HuH-7.5 (cell line): ENCODE measurements around the gene TMEM255B.
"Not testable (repeated sequence)": the region's sequence is repeated elsewhere in the genome, so short reads cannot be mapped to it uniquely, and the experiment has no call there.

ENCODE experiments used
- DNase-seq: peaks from one replicate; pipeline ENCODE4 v3.0.0; 2011; ENCODE audit warnings: low spot score

TMEM255B gene

DNA sequence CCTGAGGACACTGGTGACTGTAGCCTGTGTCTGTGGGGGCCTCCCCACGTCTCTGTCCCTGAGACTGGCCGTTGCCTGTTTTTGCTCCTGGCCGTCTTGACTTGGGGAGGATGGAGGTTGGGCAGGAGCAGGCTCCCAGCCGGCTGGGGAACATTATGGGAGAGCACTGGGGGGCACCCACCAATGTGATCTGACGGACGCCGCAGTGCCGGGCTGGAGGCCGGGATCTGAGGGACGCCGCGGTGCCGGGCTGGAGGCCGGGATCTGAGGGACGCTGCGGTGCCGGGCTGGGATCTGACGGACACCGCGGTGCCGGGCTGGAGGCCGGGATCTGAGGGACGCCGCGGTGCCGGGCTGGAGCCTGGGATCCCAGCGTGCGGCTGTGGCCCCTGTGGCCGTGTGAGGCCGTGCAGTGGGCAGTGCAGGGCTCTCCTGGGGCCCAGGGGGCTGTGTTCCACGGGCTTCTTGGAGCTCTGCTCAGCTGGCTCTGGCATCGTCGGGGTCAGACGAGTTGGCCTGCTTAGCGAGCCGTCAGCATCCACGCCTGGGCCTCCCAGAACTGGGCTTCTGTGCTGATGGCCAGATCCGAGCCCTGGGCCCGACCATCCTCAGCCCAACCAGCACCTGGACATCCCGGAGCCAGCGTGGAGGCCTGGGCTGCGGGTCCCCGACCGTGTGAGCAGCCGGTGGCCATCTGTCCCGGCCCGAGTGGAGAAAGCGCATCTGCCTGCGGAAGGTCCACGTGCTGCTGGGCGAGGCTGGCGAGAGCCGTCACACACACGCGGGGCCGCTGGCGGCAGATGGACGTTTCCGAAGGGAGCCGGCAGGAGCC is 59.0 kb downstream of the TMEM255B start:
- DNase-seq = no peak

DNA sequence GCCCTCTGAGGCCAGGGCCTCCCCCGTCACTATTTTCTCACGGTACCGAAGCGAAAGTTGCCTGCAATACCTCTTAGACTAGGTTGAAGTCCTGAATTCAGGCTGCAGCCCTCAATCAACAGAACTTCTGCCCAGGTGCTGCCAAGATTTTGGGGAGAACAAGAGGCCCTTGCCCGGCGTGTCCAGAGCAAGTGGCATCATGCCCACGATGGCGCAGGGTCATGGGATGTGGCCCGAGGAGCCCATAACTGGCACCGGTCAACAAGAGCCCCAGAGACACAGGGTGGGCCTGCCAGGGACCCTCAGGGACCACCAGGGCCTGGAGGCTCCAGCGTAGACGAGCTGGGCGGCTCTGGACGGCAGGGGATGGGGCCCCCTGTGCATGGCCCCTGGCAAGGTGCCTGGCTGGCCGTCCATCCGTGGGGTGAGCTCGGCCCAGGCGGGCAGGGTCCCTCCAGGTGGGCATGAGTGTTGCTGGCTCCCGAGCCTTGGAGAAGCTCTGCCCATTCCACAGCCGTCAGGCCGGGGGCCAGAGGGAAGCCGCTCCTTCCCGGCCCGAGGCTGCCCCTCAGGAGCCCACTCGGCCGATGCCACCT is 59.8 kb downstream of the TMEM255B start:
- no peak for DNase-seq

DNA sequence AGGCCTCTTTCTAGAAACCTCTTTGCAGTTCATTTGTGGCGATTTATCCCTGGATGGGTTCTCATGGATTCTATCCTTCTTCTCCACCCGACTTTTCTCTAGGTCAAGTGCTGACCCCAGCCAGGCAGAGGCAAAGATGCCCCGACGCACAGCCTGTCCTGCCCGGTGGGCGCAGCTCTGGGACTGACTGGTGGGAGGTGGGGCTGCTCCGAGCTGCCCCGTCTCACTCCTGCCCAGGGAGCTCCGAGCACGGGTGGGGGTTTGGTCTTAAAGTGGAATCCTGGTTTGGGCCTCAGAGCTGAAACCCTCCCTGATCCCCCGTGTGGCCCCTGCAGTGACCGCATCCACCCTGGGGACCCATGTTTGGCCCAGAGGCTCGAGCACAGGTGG is 60.3 kb downstream of the TMEM255B start:
- DNase-seq = no peak

DNA sequence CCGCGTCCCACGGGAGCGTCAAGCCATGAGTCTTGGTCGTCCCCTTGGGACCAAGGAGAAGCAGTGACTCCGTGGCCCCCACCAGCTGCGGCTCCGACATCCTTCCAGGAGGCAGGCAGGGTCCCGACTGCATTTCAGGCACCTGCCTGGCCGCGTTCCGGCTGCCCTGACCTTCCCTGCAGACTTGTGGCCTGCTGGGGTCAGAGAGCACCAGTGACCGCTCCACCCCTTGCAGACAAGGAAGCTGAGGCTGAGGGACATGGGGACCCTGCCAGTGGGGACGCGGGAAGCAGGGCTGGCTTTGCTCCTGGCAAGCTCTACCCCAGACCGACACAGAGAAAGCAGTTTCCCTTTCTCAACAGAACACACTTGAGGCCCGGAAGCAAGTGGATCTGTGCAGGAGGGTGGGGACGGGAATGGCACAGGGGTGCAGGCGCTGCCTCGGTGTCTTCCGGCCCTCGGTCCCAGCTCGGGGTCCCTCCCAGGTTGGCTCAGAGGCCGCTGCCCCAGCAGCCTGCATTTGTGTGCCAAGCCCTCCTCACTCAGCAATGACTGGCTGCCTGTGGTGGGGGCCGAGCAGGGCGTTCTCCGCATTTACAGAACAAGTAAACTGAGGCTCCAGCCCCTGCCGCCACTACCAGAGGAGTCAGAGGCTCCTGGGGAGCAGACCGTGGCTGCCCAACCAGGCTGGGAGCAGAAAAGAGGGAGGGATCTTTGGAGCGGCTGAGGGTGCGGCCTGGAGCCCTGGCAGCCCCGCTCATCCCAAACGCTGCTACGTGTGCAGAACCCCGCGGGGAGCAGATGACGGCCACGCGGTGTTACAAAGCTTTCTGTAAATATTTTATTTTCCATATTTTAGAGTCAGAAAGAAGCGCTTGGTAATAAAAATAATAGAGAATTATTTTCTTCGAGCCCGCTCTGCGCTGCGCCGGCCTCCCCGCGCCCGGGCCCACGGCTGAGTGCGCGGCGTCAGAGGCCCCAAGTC is 61.0 kb downstream of the TMEM255B start:
- DNase-seq = no peak

DNA sequence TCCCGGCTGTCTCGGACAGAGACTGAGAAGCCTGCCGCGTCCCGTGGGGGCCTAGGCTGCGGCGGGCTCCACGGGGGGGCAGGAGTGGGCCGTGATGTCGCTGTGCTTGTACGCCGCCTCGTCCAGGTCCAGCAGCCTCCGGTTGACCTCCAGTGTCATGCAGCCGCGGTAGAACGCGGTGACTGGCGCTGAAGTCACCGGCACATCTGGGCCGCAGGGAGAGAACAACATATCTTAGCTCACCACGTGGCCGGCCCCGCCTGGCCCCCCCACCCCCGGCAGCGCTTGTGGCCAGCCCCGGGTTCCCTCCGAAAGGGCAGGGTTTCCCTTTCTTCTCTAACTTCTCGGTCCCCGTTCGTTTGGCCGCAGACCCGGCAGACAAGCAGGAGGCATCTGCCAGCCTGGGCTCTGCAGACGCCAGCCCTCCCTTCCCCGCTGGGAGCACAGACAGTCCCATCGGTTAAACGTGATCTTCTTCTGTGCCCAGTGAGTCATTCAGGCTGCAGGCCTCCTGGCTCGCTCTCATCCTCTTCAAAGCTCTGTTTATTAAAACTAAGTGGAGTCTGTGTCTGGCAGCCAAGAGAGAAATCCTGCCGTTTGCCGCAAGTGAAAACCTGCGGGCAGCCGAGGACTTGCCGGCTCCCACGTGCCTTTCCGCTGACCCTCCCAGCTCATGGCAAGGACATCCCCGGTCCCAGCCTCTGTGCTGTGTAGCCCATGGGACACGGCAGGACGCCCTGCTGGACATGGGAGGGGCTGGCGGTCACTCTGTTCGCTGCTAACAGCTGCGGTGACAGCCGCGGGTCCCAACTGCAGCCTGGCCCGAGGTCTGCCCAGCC is 62.0 kb downstream of the TMEM255B start:
- no peak for DNase-seq

DNA sequence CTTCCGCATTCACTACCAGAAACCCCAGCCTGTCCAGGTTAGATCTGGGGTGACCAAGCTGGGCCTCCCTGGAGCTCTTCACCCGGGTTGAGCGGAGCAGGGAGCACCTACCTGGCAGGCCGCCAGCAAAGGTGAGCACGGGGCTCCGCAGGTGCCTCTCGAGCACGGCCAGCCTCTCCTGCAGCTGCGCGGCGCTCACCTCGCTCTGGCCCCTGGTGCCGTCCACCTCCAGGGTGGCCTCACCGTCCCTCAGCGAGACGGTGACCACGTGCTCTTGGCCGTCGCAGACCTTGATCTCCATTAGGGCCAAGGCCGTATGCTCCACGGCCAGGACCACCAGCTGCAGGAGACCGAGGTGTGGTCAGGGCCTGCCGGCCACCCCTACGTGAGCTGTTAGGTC is 62.8 kb downstream of the TMEM255B start:
- DNase-seq = no peak

DNA sequence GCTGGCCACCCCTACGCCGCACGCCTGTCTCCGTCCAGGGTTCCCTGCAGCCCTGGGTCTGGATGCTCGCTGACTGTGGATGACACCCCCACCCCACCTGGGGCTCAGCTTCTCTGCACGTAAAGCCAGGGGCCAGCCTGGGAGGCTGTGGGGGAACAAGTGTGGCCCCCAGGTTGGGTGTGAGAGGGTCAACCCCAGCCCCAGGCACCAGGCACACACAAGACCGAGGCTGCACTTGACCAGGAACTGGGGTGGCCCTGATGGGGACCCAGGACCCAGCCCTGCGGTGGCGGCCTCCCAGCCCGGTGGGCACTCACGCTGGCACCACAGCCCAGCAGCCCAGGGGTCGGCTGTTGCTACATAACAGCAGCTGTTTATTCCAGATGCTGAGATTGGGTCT is 63.2 kb downstream of the TMEM255B start:
- DNase-seq = no peak

DNA sequence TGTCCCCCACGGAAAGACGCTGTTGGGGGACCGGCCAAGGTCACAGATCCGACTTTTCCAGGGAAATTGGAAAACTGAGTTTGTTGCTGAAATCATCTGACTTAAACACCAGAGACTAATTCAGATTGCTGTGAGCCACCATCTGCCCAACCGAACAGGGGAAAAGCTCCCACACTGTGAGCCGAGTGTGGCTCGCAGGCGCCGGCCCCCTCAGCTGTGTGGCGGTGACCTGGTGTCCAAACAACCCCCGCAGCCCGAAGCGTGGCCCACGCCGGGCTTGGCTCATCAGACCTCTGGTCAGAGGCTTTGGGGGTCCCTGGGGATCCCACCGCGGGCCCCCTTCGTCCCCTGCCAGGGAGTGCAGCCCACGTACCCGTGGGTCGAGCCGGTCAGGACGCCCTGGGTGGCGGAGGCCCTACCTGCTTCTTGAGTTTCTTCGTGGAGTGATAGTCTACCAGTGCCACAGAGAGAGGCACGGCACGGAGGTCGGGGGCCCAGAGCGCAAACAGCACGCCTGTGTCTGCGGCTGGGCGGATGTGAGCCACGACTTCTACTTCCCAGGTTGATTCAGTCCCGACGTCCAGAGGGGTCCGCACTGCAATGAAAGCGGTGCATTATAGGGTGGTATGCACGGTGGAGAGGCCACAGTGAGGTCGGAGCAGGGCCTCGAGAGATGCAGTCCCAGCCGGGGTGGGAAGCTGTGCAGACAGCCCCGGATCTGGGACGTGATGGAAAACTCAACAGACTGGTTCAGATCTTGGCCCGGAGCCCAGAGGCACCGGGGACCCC is 64.1 kb downstream of the TMEM255B start:
- no peak for DNase-seq

DNA sequence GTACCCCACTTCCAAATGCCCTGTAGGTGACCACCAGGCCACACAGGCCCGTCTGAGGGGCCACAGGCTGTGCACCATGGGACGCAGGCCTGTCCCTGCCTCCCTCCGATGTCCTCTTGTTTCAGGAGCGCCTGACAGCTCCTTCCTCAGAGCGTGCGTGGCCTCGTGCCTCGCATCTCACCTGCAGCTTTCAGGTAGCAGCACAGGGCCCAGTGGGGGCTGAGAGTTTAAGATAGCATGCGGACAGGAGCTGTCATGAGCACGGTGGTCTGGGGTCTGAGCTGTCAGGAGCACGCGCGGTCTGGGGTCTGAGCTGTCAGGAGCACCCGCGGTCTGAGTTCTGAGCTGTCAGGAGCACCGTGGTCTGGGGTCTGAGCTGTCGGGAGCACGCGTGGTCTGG is 64.7 kb downstream of the TMEM255B start:
- no peak for DNase-seq

DNA sequence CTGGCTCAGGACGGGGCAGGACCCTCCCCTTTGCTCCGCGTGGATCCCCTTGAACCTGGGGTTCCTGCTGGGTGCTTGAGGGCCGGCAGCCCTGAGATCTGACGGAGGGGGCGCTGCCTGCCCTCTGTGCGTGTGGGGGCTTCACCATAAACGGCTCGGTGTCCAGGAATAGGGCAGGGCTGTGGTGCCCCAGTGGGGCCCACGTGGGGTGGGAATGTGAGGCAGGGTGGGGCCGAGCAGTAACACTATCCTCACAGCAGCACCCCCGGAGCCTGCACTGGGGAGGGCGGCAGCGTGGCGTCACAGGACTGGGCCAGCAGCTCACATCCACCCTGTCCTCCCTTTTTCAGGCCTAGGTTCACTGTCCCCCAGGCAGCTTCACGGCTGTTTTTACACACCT is 66.8 kb downstream of the TMEM255B start:
- DNase-seq = no peak

DNA sequence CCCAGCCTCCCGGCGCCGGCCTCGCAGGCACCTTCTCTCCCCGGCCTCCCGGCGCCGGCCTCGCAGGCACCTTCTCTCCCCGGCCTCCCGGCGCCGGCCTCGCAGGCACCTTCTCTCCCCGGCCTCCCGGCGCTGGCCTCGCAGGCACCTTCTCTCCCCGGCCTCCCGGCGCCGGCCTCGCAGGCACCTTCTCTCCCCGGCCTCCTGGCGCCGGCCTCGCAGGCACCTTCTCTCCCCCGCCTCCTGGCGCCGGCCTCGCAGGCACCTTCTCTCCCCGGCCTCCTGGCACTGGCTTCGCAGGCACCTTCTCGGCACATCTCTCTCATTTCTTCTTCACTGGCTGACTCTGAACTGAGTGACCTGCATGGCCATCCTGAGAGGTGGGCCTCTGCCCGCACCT is 67.4 kb downstream of the TMEM255B start:
- DNase-seq = not testable (repeated sequence)

DNA sequence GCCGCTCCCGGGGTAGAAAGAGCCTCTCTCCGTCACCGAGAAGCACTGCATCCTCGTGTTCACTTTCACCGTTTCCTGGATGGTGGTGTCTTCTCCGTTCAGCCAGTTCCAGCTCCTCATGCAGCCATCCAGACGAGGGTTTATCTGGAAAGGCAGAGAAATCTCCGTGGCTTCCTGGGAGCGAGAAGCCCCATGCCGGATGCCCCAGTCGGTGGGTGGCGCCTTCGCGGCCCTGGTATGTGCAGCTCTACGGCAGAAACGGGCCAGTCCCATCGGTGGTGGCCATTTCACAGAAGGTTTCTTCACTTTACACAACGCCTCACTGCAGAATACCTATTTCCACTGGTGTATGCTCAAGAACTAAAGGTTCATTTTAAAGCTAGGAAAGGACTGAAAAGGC is 68.0 kb downstream of the TMEM255B start:
- no peak for DNase-seq

DNA sequence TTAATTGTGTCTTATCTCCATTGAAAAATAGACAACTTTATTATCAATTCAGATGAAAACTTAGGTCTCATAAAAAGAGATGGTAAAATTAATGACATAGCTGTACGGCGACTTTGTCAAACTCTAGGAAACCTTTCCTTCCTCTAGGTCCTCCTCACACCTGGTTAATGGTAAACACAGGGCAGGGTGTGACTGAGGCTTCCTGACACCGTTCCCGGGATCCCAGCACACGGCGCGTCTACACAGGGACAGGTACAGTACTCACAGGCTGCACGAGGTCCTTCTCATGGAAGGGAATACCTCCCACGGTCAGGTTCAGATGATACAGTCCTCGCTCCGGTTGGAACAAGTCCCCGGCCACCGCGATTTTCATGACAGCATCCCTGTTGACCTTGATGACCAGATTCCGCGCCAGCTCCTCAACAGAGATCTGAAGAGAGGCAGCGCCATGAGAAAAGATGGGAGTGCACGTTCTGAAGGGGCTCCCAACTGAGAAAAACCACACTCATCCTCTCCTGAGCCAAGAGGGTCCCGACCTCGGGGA is 69.3 kb downstream of the TMEM255B start:
- no peak for DNase-seq

DNA sequence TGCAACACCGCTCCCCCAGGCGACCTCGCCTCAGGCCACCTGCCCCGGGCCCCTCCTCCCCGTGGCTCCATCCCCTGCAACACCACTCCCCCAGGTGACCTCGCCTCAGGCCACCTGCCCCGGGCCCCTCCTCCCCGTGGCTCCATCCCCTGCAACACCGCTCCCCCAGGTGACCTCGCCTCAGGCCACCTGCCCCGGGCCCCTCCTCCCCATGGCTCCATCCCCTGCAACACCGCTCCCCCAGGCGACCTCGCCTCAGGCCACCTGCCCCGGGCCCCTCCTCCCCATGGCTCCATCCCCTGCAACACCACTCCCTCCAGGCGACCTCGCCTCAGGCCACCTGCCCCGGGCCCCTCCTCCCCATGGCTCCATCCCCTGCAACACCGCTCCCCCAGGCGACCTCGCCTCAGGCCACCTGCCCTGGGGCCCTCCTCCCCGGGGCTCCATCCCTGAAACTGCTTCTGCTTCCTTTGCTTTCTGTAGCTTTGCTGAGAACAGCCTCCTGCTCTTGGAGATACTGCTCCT is 71.5 kb downstream of the TMEM255B start:
- not testable (repeated sequence) for DNase-seq

DNA sequence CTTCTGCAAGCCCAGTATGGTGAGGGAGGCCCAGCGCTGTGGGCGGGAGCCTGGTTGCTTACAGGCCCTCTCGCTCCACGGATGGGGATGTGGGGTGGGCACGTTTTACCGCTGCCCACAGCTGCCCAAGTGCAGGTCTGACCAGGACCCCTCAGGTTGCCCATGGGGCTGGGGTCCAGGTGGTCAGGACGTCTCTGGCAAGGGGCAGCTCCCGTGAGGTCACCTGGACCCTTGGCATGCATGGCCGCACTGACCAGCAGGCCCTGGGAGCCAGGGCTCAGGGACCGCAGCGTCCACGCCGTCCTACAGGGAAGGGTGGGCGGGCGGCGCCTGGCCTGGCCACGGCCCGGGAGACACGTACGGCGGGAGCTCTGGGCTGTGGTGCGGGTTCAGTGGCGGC is 72.0 kb downstream of the TMEM255B start:
- DNase-seq = no peak

DNA sequence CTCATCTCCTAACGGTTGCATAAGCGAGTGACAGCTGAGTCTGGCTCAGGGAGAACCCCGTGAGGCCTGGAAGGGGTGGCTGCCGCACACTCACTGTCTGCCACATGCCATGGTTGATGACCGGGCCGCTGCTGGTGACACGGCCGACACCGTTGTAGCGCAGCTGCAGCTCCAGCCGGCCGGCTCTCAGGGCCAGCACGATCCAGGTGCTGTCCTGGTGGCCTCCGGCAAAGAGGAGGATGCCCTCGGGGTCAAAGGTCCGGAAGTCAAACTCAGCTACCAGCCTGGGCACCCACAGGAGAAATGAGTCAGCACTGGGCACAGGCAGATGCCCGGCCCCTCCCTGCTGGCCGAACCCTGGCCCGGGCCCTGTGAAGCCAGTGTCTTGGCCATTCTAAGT is 73.2 kb downstream of the TMEM255B start:
- no peak for DNase-seq

DNA sequence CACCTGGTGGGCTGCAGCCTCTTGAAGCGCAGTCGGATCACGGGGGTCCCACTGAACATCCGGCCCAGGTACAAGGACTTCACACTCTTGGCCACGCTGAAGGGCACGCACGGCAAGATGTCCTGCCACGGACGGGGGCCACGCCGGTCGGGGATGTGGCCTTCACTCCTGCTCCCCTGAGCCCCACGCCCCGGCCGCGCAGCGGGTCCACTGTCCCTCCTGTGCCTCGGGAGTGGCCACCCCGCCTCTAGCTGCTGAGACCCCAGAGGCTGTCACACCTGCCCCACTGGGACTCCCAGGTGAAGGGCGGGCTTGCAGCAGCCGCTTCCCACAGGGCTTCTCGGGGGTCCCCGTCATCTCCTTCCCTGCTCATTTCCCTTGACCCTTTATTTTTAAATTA is 73.6 kb downstream of the TMEM255B start:
- DNase-seq = no peak

DNA sequence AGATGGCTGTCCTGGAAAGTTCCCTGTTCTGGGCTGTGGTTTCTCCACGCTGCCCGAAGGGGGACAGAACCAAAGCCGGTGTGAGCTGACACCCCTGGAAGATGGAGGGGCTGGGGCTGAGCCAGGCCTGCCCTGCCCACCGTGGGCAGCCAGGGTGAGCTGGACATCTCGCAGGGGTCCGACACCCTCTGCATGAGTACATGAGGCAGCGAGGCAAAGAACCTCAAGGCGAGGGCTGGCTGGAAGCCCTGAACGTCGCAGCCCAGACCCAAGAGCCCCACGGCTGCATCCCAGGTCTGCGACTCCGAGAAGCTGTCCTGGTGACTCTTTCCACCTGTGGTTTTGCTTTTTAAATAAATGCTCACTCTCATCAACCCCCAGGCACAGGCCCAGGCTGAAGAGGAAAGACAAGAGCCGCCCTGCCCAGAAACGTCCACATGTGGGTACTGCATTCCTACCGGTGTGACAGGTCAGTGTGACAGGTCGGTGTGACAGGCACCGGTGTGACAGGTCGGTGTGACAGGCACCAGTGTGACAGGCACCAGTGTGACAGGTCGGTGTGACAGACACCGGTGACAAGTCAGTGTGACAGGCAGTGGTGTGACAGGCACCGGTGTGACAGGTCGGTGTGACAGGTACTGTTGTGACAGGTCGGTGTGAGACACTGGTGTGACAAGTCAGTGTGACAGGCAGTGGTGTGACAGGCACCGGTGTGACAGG is 74.2 kb downstream of the TMEM255B start:
- DNase-seq = no peak

DNA sequence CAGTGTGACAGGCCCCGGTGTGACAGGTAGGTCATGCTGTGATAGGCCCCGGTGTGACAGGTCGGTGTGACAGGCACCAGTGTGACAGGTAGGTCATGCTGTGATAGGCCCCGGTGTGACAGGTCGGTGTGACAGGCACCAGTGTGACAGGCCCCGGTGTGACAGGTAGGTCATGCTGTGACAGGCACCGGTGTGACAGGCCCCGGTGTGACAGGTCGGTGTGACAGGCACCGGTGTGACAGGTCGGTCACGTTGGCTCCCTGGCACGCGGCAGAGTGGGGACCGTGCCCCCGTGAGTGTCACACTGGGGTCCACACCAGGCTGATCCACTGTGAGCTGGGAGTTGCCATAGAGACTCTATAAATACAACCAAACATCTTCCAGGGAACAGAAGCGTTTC is 75.0 kb downstream of the TMEM255B start:
- not testable (repeated sequence) for DNase-seq
